ENCODE data around the gene FRY. TPM values are rescaled to one million over a fixed set of nuclear protein-coding genes. Genes with fewer than 3 reads are reported as not detected.

FRY gene
- total RNA-seq, 2 experiments from 2014 or later: 3.0 to 7.0 TPM

GRCh38 chr13:32175307-32175706 lies 143.7 kb downstream of the FRY start:
- no peak for DNase-seq (ENCODE audit: low spot score)
- H3K79me2 ChIP-seq (ENCODE audit: insufficient read depth, low read depth, low read length): no peaks in the 10 kb centered on the region
- H3K4me2 ChIP-seq (ENCODE audit: low read length): no peak overlapping the region
- BruUV-seq (replicated peaks): no TSS peak
- H3K9me2 ChIP-seq (ENCODE audit: insufficient read depth, low read length): no peaks in the 10 kb centered on the region
- no peaks in the 10 kb centered on the region for H3K36me3 ChIP-seq (ENCODE audit: insufficient read depth, low read length)
- no peak overlapping the region for H3K4me3 ChIP-seq (ENCODE audit: low read depth, low read length, poor library complexity, severe bottlenecking)
- ChIA-PET POLR2A (interaction anchor here (1.0 kb wide), 1 partner anchor 10 kb away, joined by 4 read pairs; no protein-coding TSS in a partner anchor), CTCF (ENCODE audit: unreplicated experiment) (interaction anchor here (0.6 kb wide), 1 partner anchor 246 kb away, joined by 5 read pairs; no protein-coding TSS in a partner anchor)
- no peaks in the 10 kb centered on the region for H3K4me1 ChIP-seq (ENCODE audit: insufficient read depth, low read length, poor library complexity, severe bottlenecking)
- intact Hi-C loops (cut with micrococcal nuclease; ENCODE audit: unreplicated experiment): no loop called here
- no peak overlapping the region for H2AFZ ChIP-seq (ENCODE audit: low read length)
- no peak for TF ChIP-seq EZH2phosphoT487 (IDR thresholded peaks at IDR 0.05; ENCODE audit: borderline replicate concordance, low read depth, low read length)
- TF ChIP-seq, protein P1, sequence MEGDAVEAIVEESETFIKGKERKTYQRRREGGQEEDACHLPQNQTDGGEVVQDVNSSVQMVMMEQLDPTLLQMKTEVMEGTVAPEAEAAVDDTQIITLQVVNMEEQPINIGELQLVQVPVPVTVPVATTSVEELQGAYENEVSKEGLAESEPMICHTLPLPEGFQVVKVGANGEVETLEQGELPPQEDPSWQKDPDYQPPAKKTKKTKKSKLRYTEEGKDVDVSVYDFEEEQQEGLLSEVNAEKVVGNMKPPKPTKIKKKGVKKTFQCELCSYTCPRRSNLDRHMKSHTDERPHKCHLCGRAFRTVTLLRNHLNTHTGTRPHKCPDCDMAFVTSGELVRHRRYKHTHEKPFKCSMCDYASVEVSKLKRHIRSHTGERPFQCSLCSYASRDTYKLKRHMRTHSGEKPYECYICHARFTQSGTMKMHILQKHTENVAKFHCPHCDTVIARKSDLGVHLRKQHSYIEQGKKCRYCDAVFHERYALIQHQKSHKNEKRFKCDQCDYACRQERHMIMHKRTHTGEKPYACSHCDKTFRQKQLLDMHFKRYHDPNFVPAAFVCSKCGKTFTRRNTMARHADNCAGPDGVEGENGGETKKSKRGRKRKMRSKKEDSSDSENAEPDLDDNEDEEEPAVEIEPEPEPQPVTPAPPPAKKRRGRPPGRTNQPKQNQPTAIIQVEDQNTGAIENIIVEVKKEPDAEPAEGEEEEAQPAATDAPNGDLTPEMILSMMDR (conservative IDR thresholded peaks at IDR 0.05; ENCODE audit: low read length): no peak
- H4K20me1 ChIP-seq (ENCODE audit: insufficient read depth, low read length): no peaks in the 10 kb centered on the region
- H3K27ac ChIP-seq (ENCODE audit: low read depth, low read length, poor library complexity, severe bottlenecking): no peak overlapping the region
- no peaks in the 10 kb centered on the region for H3K9me3 ChIP-seq (ENCODE audit: low read length)

GRCh38 chr13:32175943-32176342 lies 144.4 kb downstream of the FRY start:
- ChIA-PET POLR2A (no interaction called here), CTCF (ENCODE audit: unreplicated experiment) (no interaction called here)
- Histone ChIP-seq H3K4me2 (ENCODE audit: low read length) (no peak overlapping the region), H2AFZ (ENCODE audit: low read length) (no peak overlapping the region), H3K79me2 (ENCODE audit: insufficient read depth, low read depth, low read length) (no peaks in the 10 kb centered on the region), H4K20me1 (ENCODE audit: insufficient read depth, low read length) (no peaks in the 10 kb centered on the region), H3K4me3 (ENCODE audit: low read depth, low read length, poor library complexity, severe bottlenecking) (no peak overlapping the region), H3K36me3 (ENCODE audit: insufficient read depth, low read length) (no peaks in the 10 kb centered on the region), H3K27ac (ENCODE audit: low read depth, low read length, poor library complexity, severe bottlenecking) (no peak overlapping the region), H3K9me2 (ENCODE audit: insufficient read depth, low read length) (no peaks in the 10 kb centered on the region), H3K9me3 (ENCODE audit: low read length) (no peaks in the 10 kb centered on the region), H3K4me1 (ENCODE audit: insufficient read depth, low read length, poor library complexity, severe bottlenecking) (no peaks in the 10 kb centered on the region)
- no peak for DNase-seq (ENCODE audit: low spot score)
- TF ChIP-seq EZH2phosphoT487 (IDR thresholded peaks at IDR 0.05; ENCODE audit: borderline replicate concordance, low read depth, low read length): no peak
- intact Hi-C loops (cut with micrococcal nuclease; ENCODE audit: unreplicated experiment): no loop called here
- no TSS peak for BruUV-seq (replicated peaks)

GRCh38 chr13:32176696-32177095 lies 145.1 kb downstream of the FRY start:
- no peak overlapping the region for H2AFZ ChIP-seq (ENCODE audit: low read length)
- no peaks in the 10 kb centered on the region for H3K79me2 ChIP-seq (ENCODE audit: insufficient read depth, low read depth, low read length)
- ChIA-PET POLR2A (no interaction called here), CTCF (ENCODE audit: unreplicated experiment) (no interaction called here)
- no peak overlapping the region for H3K4me3 ChIP-seq (ENCODE audit: low read depth, low read length, poor library complexity, severe bottlenecking)
- no peak for TF ChIP-seq EZH2phosphoT487 (IDR thresholded peaks at IDR 0.05; ENCODE audit: borderline replicate concordance, low read depth, low read length)
- TF ChIP-seq, protein P1 (conservative IDR thresholded peaks at IDR 0.05; ENCODE audit: low read length): no peak
- intact Hi-C loops (cut with micrococcal nuclease; ENCODE audit: unreplicated experiment): no loop called here
- no TSS peak for BruUV-seq (replicated peaks)
- H3K4me1 ChIP-seq (ENCODE audit: insufficient read depth, low read length, poor library complexity, severe bottlenecking): no peaks in the 10 kb centered on the region
- H3K27ac ChIP-seq (ENCODE audit: low read depth, low read length, poor library complexity, severe bottlenecking): no peak overlapping the region
- no peak for DNase-seq (ENCODE audit: low spot score)
- no peak overlapping the region for H3K4me2 ChIP-seq (ENCODE audit: low read length)
- no peaks in the 10 kb centered on the region for H3K9me2 ChIP-seq (ENCODE audit: insufficient read depth, low read length)
- H3K36me3 ChIP-seq (ENCODE audit: insufficient read depth, low read length): no peaks in the 10 kb centered on the region
- H4K20me1 ChIP-seq (ENCODE audit: insufficient read depth, low read length): no peaks in the 10 kb centered on the region
- no peaks in the 10 kb centered on the region for H3K9me3 ChIP-seq (ENCODE audit: low read length)
